GM10266 (cell line): ENCODE results near the gene RAPSN.
A peak's percentile ranks its signal among the peaks of the same experiment; 100 is the strongest.

Experiments used
- DNase-seq: peaks from one replicate; pipeline ENCODE4 v3.0.0; 2012; ENCODE audit errors: extremely low spot score
- CTCF ChIP-seq: IDR thresholded peaks from 2 replicates; pipeline ENCODE4 v1.5.1; 2012; ENCODE audit warnings: mild to moderate bottlenecking, low read depth; ENCODE audit not compliant: control insufficient read depth, insufficient read depth; ENCODE audit errors: missing control alignments

Gene RAPSN

GRCh38 chr11:47466201-47466600 lies 17.3 kb upstream of the RAPSN start:
- TF ChIP-seq CTCF: no peak
- DNase-seq: no peak

GRCh38 chr11:47464483-47464882 lies 15.5 kb upstream of the RAPSN start:
- no peak for TF ChIP-seq CTCF
- no peak for DNase-seq

GRCh38 chr11:47461876-47462275 lies 12.9 kb upstream of the RAPSN start:
- TF ChIP-seq CTCF: no peak
- DNase-seq: no peak

GRCh38 chr11:47460571-47461235 lies 11.8 kb upstream of the RAPSN start:
- no peak for DNase-seq
- no peak for TF ChIP-seq CTCF

GRCh38 chr11:47454258-47454671 lies 5.3 kb upstream of the RAPSN start:
- peak; percentile 81 for DNase-seq
- peak; percentile 75 for TF ChIP-seq CTCF

GRCh38 chr11:47453365-47453764 lies 4.4 kb upstream of the RAPSN start:
- DNase-seq: no peak
- TF ChIP-seq CTCF: no peak

GRCh38 chr11:47451990-47452389 lies 3.1 kb upstream of the RAPSN start:
- no peak for TF ChIP-seq CTCF
- no peak for DNase-seq
